Measurements from ENCODE around the gene IDE.

DNA sequence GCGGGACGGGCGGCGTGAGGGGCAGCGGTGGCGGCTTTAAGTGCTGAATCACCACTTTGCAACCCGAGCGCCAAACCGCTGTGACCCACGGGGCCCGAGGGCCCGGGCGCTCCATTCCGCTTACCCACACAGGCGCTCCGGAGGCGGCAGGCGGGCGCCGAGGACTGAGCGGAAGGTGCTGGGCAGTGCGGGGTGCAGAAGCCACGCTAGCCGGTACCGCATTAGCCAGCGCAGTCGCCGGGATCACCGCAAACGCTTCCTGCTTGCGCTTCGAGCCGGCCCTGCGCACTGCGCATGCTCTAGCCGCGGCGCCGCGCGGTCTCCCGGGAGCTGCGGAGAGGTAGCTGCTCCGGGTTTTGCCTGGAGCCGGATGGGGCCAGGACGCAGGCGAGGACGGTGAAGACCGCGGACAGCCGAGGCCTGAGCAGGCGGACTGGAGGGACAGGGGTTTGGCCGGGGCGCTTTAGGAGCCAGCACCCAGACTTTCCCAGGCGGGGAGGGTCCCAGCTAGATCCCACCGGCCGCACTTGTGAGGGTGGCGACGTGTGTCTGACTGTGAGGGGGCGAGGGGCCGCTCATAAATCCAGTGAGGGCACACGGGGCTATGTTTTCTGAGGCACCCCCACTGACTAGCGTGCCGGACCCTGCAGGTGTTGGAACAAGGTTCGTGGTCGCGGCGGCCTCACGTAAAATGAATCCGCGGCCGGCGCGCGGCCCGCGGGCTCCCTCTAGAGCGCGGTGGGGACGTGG is at the start of gene IDE:
- TF ChIP-seq, protein P1, sequence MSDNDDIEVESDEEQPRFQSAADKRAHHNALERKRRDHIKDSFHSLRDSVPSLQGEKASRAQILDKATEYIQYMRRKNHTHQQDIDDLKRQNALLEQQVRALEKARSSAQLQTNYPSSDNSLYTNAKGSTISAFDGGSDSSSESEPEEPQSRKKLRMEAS (IDR thresholded peaks at IDR 0.05): peak; percentile 92
- TF ChIP-seq CEBPB (IDR thresholded peaks at IDR 0.05) (no peak; the same call in 1 of the 2 replicates), CREB1 (IDR thresholded peaks at IDR 0.05; ENCODE audit: low read depth) (no peak), EP300 (IDR thresholded peaks at IDR 0.05; ENCODE audit: borderline replicate concordance) (no peak), TAF1 (IDR thresholded peaks at IDR 0.05; ENCODE audit: low read depth) (peak; percentile 96), TEAD4 (IDR thresholded peaks at IDR 0.05) (peak; percentile 11; the same call in 1 of the 2 replicates), YY1 (IDR thresholded peaks at IDR 0.05; ENCODE audit: low read depth) (no peak), EGR1 (IDR thresholded peaks at IDR 0.05) (no peak; the same call in 1 of the 2 replicates), REST (IDR thresholded peaks at IDR 0.05; ENCODE audit: low read depth) (no peak), ZBTB7A (IDR thresholded peaks at IDR 0.05; ENCODE audit: low read depth) (peak; percentile 76), TCF12 (IDR thresholded peaks at IDR 0.05; ENCODE audit: low read depth) (peak; percentile 35; the same call in 1 of the 2 replicates), FOXM1 (IDR thresholded peaks at IDR 0.05; ENCODE audit: borderline replicate concordance, low read depth) (peak; percentile 26; the same call in 1 of the 2 replicates), RAD21 (IDR thresholded peaks at IDR 0.05; ENCODE audit: low read depth) (peak; percentile 89)
- TF ChIP-seq, protein P2, sequence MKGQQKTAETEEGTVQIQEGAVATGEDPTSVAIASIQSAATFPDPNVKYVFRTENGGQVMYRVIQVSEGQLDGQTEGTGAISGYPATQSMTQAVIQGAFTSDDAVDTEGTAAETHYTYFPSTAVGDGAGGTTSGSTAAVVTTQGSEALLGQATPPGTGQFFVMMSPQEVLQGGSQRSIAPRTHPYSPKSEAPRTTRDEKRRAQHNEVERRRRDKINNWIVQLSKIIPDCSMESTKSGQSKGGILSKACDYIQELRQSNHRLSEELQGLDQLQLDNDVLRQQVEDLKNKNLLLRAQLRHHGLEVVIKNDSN (IDR thresholded peaks at IDR 0.05): peak; percentile 1; the same call in 1 of the 2 replicates

Measured in Ishikawa (cell line).